HepG2 (cell line): ENCODE measurements around the gene CCDC142. TPM values are rescaled to one million over a fixed set of nuclear protein-coding genes. Genes with fewer than 3 reads are reported as not detected.

ENCODE experiments used
- ARNT ChIP-seq: fragments of 450-650 bp; IDR thresholded peaks from 2 replicates; pipeline ENCODE4 v1.6.1; 2017
- DBP ChIP-seq: sonication (generic); formaldehyde crosslinking; IDR thresholded peaks from 2 replicates; pipeline ENCODE4 v1.4.0; 2020; ENCODE audit warnings: missing genetic modification reagents; ENCODE audit errors: not compliant biosample characterization
- HOXA3 ChIP-seq: sonication (generic); formaldehyde crosslinking; IDR thresholded peaks from 2 replicates; pipeline ENCODE4 v1.5.0; 2020; ENCODE audit warnings: missing genetic modification reagents
- MAFF ChIP-seq: IDR thresholded peaks from 2 replicates; pipeline ENCODE4 v1.6.1; 2011; ENCODE audit warnings: low read depth, low read length, improper control_type of control experiment
- SIN3A ChIP-seq: IDR thresholded peaks from 2 replicates; pipeline ENCODE4 v1.6.1; 2011; ENCODE audit warnings: low read depth, mild to moderate bottlenecking, control low read depth, low read length, borderline replicate concordance
- SMARCC2 ChIP-seq: fragments of 450-650 bp; IDR thresholded peaks from 2 replicates; pipeline ENCODE4 v1.6.1; 2017; ENCODE audit warnings: antibody characterized with exemption, mild to moderate bottlenecking
- SRSF9 ChIP-seq: fragments of 200-400 bp; formaldehyde crosslinking; IDR thresholded peaks from 2 replicates; pipeline ENCODE4 v1.6.1; 2018; ENCODE audit warnings: borderline replicate concordance, mild to moderate bottlenecking, low read depth, low read length; ENCODE audit not compliant: insufficient read depth, poor library complexity, severe bottlenecking
- TAF1 ChIP-seq: sonication (generic); formaldehyde crosslinking; IDR thresholded peaks from 2 replicates; pipeline ENCODE4 v1.4.0; 2020; ENCODE audit warnings: missing genetic modification reagents
- TBX3 ChIP-seq: fragments of 450-650 bp; IDR thresholded peaks from 2 replicates; pipeline ENCODE4 v1.6.1; 2017; ENCODE audit warnings: antibody characterized with exemption, mild to moderate bottlenecking, inconsistent platforms, borderline replicate concordance
- TCF12 ChIP-seq, 2 experiments: fragments of 450-650 bp in 1 of 2; sonication (generic) in 1 of 2; formaldehyde crosslinking in 1 of 2; IDR thresholded peaks; 2 replicates each; pipeline versions ENCODE4 v1.6.1 to v1.8.0; 2017 to 2022; ENCODE audit warnings: antibody characterized with exemption in 1 of 2, mild to moderate bottlenecking in 1 of 2, missing genetic modification reagents in 1 of 2, moderate library complexity in 1 of 2
- ZNF562 ChIP-seq: sonication (generic); formaldehyde crosslinking; IDR thresholded peaks from 2 replicates; pipeline ENCODE4 v1.8.0; 2022; ENCODE audit warnings: missing genetic modification reagents, borderline replicate concordance
- ZNF615 ChIP-seq: sonication (generic); formaldehyde crosslinking; IDR thresholded peaks from 2 replicates; pipeline ENCODE4 v1.5.0; 2020; ENCODE audit warnings: mild to moderate bottlenecking, missing genetic modification reagents, borderline replicate concordance
- ZNF724P ChIP-seq: sonication (generic); formaldehyde crosslinking; IDR thresholded peaks from 2 replicates; pipeline ENCODE4 v1.8.0; 2022; ENCODE audit warnings: missing genetic modification reagents, borderline replicate concordance
- polyA plus RNA-seq, 8 experiments: library from polyadenylated mRNA; depleted of rRNA in 3 of 8; stranded (reverse) in 7 of 8; unstranded in 1 of 8; fragments of >200 nt; fragmentation: Illumina TruSeq in 4 of 8; extraction: Trizol in 4 of 8; gene quantifications; 2 replicates each; pipeline versions ENCODE4 v1.2.1 to v1.2.3, GENCODE V29; 2011 to 2016; ENCODE audit warnings: low read depth in 4 of 8, missing spikeins in 1 of 8, mixed read lengths in 1 of 8; ENCODE audit not compliant: insufficient read depth in 1 of 8
- total RNA-seq, 5 experiments: library from RNA; depleted of rRNA; stranded (reverse); fragments of >200 nt; fragmentation: Illumina TruSeq; extraction: Trizol; gene quantifications; 2 replicates each; pipeline ENCODE4 v1.2.3, GENCODE V29; 2016; ENCODE audit warnings: low read depth in 1 of 5
- TF ChIP-seq, protein P1 (sequence below): sonication (generic); formaldehyde crosslinking; IDR thresholded peaks from 2 replicates; pipeline ENCODE4 v1.4.0; 2020; ENCODE audit warnings: low read depth, mild to moderate bottlenecking, missing genetic modification reagents
- TF ChIP-seq, protein P2 (sequence below), 2 experiments: IDR thresholded peaks; 2 replicates each; pipeline ENCODE4 v1.6.1; 2011 to 2012; ENCODE audit warnings: low read length in 2 of 2, borderline replicate concordance in 1 of 2, low read depth in 1 of 2, mild to moderate bottlenecking in 1 of 2, moderate library complexity in 1 of 2
- TF ChIP-seq, protein P3 (sequence below): sonication (generic); formaldehyde crosslinking; IDR thresholded peaks from 2 replicates; pipeline ENCODE4 v1.4.0; 2020; ENCODE audit warnings: missing genetic modification reagents, borderline replicate concordance

Gene CCDC142
- total and polyA plus RNA-seq, 2 of the 13 experiments (the other 11 are each of a cell fraction or from before 2014, with no cell fraction given): 14.7 to 30.4 TPM

DNA sequence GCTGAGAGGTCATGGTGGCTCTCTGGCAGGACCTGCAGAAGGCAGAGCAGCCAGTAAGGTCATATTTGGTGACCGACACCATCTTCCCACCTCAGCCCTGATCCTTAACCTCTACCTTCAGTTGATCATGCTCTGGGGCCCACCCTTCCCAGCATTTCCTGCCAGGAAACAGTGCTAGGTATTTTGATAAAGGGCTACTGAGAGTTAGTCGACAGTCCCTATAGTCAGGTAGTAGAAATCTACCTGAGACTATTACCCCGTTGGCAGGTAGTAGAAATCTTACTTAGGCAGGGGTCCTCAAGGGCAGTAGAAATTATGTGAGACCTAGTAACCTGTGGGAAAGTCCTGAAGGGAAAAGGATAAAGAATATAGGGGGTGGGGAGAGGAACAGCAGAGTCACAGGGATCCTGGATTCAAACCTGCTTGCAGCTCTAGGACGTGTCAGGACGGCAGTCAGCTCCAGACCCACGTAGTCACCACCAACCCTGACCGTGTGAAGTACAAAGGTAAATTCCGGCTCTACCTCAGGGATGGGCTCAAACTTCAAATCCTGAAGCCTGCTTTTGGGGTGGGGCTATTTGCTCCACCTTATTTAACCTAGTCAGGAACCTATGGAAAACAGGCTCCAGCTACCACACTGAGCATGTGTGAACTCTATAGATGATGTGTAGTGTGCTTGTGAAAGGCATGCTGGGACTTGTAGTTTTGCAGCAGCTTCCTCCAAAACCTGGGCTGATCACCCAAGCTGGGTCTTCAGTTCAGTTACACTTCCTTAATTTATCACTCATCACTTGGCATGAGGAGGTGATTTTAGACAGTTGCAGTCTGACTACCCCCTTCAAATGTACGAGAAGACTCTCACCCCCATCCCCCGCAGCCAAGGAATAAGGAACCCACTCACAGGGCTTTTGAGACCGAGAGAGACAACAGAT lies 43.2 kb upstream of the CCDC142 start, which contains the start of gene DQX1 (continued):
- no peak for TF ChIP-seq ZNF562 (CRISPR knock-in tag)
- TF ChIP-seq, protein P1, sequence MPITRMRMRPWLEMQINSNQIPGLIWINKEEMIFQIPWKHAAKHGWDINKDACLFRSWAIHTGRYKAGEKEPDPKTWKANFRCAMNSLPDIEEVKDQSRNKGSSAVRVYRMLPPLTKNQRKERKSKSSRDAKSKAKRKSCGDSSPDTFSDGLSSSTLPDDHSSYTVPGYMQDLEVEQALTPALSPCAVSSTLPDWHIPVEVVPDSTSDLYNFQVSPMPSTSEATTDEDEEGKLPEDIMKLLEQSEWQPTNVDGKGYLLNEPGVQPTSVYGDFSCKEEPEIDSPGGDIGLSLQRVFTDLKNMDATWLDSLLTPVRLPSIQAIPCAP (CRISPR knock-in tag): no peak
- TF ChIP-seq HOXA3 (CRISPR knock-in tag): peak; percentile 69
- no peak for TF ChIP-seq DBP (CRISPR knock-in tag)
- no peak for TF ChIP-seq TCF12 (IDR thresholded peaks at IDR 0.05)
- no peak for TF ChIP-seq TCF12 (CRISPR knock-in tag; IDR thresholded peaks at IDR 0.05)
- no peak for TF ChIP-seq ZNF615
- TF ChIP-seq, protein P2, sequence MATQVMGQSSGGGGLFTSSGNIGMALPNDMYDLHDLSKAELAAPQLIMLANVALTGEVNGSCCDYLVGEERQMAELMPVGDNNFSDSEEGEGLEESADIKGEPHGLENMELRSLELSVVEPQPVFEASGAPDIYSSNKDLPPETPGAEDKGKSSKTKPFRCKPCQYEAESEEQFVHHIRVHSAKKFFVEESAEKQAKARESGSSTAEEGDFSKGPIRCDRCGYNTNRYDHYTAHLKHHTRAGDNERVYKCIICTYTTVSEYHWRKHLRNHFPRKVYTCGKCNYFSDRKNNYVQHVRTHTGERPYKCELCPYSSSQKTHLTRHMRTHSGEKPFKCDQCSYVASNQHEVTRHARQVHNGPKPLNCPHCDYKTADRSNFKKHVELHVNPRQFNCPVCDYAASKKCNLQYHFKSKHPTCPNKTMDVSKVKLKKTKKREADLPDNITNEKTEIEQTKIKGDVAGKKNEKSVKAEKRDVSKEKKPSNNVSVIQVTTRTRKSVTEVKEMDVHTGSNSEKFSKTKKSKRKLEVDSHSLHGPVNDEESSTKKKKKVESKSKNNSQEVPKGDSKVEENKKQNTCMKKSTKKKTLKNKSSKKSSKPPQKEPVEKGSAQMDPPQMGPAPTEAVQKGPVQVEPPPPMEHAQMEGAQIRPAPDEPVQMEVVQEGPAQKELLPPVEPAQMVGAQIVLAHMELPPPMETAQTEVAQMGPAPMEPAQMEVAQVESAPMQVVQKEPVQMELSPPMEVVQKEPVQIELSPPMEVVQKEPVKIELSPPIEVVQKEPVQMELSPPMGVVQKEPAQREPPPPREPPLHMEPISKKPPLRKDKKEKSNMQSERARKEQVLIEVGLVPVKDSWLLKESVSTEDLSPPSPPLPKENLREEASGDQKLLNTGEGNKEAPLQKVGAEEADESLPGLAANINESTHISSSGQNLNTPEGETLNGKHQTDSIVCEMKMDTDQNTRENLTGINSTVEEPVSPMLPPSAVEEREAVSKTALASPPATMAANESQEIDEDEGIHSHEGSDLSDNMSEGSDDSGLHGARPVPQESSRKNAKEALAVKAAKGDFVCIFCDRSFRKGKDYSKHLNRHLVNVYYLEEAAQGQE (IDR thresholded peaks at IDR 0.05; ENCODE audit: borderline replicate concordance in 1 of 2, low read depth in 1 of 2, low read length in 2 of 2): peak in 1 of 2 experiments; percentile 61; a peak in 1 of 4 replicates
- TF ChIP-seq, protein P3, sequence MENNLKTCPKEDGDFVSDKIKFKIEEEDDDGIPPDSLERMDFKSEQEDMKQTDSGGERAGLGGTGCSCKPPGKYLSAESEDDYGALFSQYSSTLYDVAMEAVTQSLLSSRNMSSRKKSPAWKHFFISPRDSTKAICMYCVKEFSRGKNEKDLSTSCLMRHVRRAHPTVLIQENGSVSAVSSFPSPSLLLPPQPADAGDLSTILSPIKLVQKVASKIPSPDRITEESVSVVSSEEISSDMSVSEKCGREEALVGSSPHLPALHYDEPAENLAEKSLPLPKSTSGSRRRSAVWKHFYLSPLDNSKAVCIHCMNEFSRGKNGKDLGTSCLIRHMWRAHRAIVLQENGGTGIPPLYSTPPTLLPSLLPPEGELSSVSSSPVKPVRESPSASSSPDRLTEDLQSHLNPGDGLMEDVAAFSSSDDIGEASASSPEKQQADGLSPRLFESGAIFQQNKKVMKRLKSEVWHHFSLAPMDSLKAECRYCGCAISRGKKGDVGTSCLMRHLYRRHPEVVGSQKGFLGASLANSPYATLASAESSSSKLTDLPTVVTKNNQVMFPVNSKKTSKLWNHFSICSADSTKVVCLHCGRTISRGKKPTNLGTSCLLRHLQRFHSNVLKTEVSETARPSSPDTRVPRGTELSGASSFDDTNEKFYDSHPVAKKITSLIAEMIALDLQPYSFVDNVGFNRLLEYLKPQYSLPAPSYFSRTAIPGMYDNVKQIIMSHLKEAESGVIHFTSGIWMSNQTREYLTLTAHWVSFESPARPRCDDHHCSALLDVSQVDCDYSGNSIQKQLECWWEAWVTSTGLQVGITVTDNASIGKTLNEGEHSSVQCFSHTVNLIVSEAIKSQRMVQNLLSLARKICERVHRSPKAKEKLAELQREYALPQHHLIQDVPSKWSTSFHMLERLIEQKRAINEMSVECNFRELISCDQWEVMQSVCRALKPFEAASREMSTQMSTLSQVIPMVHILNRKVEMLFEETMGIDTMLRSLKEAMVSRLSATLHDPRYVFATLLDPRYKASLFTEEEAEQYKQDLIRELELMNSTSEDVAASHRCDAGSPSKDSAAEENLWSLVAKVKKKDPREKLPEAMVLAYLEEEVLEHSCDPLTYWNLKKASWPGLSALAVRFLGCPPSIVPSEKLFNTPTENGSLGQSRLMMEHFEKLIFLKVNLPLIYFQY (CRISPR knock-in tag): peak; percentile 50; the same call in 1 of the 2 replicates
- TF ChIP-seq ARNT: no peak
- TF ChIP-seq TBX3: 0 out of 2 replicates have a peak, but pooled peaks have one; percentile 21
- peak; percentile 78 for TF ChIP-seq TAF1 (CRISPR knock-in tag)
- no peak for TF ChIP-seq SRSF9
- TF ChIP-seq MAFF: 0 out of 2 replicates have a peak, but pooled peaks have one; percentile 14
- TF ChIP-seq SMARCC2: no peak
- no peak for TF ChIP-seq ZNF724P (CRISPR knock-in tag)
- TF ChIP-seq SIN3A: peak; percentile 93
